Measurements from ENCODE around the gene MEOX1.

MEOX1 gene

DNA sequence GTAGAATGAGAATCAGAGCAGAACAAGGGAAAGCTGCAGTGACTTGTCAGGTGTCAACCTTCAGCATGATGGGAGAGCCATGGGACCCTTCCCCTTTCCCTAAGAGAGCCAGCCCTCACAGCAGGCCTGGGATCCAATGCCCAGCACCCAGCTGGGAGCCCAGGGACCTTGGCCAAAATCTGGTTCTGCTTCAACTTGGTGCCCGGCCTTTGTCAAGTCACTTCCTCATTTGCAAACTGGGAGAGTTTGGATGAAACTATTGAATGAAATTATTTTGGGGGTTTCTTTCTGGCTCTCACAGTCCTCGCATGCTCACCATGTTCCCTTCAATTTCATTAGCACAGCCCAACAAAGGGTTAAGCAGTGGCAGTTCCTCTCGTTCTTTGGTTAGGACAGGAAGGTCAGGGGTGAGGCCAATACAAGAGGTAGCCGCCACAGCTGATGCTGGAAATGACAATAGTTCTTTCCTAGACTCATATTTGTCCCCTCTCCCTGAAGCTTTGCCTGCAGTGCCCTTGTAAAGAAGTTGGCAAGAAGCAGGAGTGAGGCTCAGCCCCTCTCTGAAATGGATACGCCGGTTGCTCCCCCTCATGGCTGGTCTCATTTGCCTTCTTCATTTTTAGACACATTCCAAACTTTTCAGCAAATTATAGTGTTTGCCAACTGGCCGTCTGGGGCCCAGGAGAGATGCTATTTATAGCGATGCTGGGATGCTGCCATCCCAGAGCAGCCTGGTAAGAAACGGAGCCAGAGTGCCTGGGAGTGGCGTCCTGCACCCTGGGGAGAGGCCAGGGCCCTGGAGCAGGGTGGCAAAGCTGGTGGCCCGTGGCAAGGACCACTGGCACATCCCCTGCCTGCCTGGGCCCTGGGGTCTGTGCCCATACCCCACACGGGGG, 34.5 kb upstream of the MEOX1 start:
- no peak for DNase-seq
- no peak overlapping the region for H3K4me3 ChIP-seq (ENCODE audit: low read depth, low read length)
- TF ChIP-seq, protein P1, sequence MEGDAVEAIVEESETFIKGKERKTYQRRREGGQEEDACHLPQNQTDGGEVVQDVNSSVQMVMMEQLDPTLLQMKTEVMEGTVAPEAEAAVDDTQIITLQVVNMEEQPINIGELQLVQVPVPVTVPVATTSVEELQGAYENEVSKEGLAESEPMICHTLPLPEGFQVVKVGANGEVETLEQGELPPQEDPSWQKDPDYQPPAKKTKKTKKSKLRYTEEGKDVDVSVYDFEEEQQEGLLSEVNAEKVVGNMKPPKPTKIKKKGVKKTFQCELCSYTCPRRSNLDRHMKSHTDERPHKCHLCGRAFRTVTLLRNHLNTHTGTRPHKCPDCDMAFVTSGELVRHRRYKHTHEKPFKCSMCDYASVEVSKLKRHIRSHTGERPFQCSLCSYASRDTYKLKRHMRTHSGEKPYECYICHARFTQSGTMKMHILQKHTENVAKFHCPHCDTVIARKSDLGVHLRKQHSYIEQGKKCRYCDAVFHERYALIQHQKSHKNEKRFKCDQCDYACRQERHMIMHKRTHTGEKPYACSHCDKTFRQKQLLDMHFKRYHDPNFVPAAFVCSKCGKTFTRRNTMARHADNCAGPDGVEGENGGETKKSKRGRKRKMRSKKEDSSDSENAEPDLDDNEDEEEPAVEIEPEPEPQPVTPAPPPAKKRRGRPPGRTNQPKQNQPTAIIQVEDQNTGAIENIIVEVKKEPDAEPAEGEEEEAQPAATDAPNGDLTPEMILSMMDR (IDR thresholded peaks at IDR 0.05; ENCODE audit: low read depth, low read length), result no peak
- no peak overlapping the region for H3K27ac ChIP-seq
- H3K27me3 ChIP-seq (ENCODE audit: insufficient read depth, low read depth, severe bottlenecking), result no peaks in the 10 kb centered on the region
- H3K36me3 ChIP-seq, result no peaks in the 10 kb centered on the region
- no peaks in the 10 kb centered on the region for H3K9me3 ChIP-seq (ENCODE audit: severe bottlenecking)

DNA sequence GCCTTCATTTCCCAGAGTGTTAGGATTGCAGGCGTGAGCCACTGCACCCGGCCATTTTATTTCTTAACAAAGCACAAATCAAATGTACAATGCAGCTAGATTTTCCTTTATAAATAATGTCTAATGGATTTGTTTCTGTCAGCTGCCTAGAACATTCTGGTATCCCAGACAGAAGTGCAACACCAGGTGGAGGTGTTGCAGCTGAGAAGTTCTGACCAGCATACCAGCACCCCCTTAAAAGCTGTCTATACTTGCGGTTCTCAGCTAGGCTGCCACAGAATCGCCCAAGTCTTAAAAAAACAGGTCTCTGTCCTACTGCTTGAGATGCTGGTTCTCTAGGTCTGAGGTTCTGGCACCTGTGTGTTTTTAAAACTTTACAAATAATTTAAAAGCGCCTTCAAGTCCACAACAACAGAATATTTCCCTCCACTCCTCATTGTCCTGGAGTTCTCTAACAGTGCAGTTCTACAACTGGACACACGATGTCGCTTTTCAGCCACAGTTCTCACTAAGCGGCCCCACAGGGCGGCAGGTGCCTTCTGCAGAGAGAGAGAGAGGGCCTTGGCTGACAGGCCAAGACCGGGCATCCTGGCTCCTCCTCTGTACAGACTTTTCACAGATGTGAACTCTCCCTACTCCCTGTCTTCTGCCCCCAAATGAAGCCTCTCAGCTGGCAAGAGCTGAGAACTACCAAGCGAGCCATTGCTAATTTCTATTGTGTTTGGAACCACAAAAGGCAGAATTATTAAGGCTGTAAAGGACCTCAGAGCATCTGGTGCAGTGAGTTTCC, 32.6 kb upstream of the MEOX1 start:
- no peak overlapping the region for H3K4me3 ChIP-seq (ENCODE audit: low read depth, low read length)
- TF ChIP-seq, protein P1 (IDR thresholded peaks at IDR 0.05; ENCODE audit: low read depth, low read length), result peak; percentile 92
- no peaks in the 10 kb centered on the region for H3K27me3 ChIP-seq (ENCODE audit: insufficient read depth, low read depth, severe bottlenecking)
- H3K36me3 ChIP-seq, result no peaks in the 10 kb centered on the region
- DNase-seq, result peak; percentile 93
- no peak overlapping the region for H3K27ac ChIP-seq
- no peaks in the 10 kb centered on the region for H3K9me3 ChIP-seq (ENCODE audit: severe bottlenecking)

DNA sequence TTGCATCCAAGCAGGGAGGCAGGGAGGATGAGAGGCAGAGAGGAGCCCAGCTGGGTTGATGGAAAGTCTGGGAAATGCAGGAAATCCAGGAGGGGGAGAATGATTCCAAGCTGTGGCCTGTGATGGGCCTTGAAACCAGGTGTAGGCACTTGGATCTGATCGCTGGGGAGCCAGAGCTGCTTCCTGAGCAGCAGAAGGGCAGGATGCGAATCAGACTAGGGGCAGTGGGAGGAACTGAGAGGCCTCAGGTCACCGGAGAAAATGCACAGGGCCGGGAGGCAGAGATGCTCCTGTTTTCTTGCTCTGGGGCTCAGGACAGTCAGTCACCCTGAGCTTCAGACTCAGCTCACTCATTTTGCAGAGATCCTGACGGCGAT, 29.6 kb upstream of the MEOX1 start:
- no peaks in the 10 kb centered on the region for H3K27me3 ChIP-seq (ENCODE audit: insufficient read depth, low read depth, severe bottlenecking)
- no peak overlapping the region for H3K27ac ChIP-seq
- DNase-seq, result no peak
- no peaks in the 10 kb centered on the region for H3K36me3 ChIP-seq
- H3K9me3 ChIP-seq (ENCODE audit: severe bottlenecking), result no peaks in the 10 kb centered on the region
- TF ChIP-seq, protein P1 (IDR thresholded peaks at IDR 0.05; ENCODE audit: low read depth, low read length), result no peak
- no peak overlapping the region for H3K4me3 ChIP-seq (ENCODE audit: low read depth, low read length)

DNA sequence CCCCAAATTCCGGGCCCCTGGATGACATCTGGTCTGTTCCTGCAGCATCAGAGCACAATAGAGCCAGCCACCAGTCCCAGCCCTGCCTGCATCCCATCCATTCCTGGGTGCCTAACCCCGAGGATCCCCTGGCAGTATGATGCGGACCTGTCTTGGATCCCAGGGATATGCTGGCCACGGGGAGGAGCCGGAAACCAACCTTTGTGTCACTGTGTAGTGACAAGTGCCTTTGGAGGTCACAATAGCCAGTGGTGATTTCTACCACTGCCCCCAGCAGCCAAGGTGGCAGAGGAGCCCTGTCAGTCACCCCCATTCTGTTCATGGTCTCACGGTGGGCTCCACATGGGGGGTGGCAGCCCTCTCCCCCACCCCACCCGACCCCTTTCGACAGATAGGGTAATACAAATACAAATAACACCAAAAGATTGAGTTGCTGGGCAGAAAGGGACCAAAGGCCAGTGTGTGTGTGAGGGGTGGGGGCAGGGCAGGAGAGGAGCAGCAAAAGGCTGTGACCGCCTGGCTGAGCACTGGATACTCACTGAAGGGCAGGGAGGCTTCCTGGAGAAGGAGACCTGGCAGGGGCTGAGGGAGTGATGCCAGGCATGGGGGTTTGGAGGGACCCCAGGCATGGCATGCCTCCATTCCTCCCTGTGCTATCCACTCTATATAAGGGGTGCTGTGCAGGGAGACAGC, 29.0 kb upstream of the MEOX1 start:
- no peak for DNase-seq
- TF ChIP-seq, protein P1 (IDR thresholded peaks at IDR 0.05; ENCODE audit: low read depth, low read length), result no peak
- no peak overlapping the region for H3K4me3 ChIP-seq (ENCODE audit: low read depth, low read length)
- no peaks in the 10 kb centered on the region for H3K36me3 ChIP-seq
- H3K27ac ChIP-seq, result no peak overlapping the region
- no peaks in the 10 kb centered on the region for H3K27me3 ChIP-seq (ENCODE audit: insufficient read depth, low read depth, severe bottlenecking)
- no peaks in the 10 kb centered on the region for H3K9me3 ChIP-seq (ENCODE audit: severe bottlenecking)

DNA sequence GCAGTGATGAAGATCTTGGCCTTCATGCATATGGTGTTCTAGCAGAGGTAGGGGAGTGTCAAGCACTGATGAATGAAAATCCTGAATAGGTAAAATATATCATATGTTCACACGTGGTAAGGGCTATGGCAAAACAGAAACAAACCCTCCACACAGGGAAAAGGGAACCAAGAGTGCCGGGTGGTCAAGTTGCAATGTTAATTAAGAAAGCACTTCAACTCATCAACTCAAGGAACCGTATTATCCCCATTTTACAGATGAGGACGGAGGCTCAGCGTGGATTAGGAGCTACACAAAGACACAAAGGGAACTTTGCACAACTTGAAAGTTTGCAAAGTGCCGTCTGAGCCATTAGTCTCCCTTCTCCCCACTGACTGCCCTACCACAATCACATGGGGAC, 28.1 kb upstream of the MEOX1 start:
- TF ChIP-seq, protein P1 (IDR thresholded peaks at IDR 0.05; ENCODE audit: low read depth, low read length), result no peak
- Histone ChIP-seq H3K27ac (no peak overlapping the region), H3K27me3 (ENCODE audit: insufficient read depth, low read depth, severe bottlenecking) (no peaks in the 10 kb centered on the region), H3K36me3 (no peaks in the 10 kb centered on the region), H3K9me3 (ENCODE audit: severe bottlenecking) (no peaks in the 10 kb centered on the region), H3K4me3 (ENCODE audit: low read depth, low read length) (no peak overlapping the region)
- DNase-seq, result no peak
